GM18868 (cell line): ENCODE measurements around the gene RBP5.
A peak's percentile ranks its signal among the peaks of the same experiment; 100 is the strongest.

ENCODE experiments used
- ATAC-seq: cut with Tn5 transposase; IDR thresholded peaks from one replicate; pipeline ENCODE4 v1.9.1; 2021; ENCODE audit warnings: mild to moderate bottlenecking, moderate library complexity; ENCODE audit not compliant: unreplicated experiment

Gene RBP5

DNA sequence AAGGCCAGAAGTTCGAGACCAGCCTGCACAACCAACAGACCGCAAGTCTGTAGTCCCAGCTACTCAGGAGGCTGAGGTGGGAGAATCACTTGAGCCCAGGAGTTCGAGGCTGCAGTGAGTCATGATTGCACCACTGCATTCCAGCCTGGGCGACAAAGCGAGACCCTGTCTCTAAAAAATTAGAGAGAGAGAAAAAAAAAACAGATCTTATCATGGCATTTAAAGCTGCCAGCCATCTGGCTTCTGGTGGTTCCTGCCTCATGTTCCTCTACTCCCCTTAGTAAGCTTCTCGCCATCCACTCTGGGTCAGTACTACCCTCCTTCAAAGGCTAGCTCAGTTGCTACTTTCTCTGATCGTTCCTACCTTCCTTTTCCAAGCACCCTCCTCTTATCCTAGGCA, 17.5 kb upstream of the RBP5 start:
- no peak for ATAC-seq

- ATAC-seq = no peak
These were observed 17.0 kb upstream of the RBP5 start for GRCh38 chr12:7145671-7146070.

- no peak for ATAC-seq
These were observed 15.9 kb upstream of the RBP5 start for GRCh38 chr12:7144414-7145120.

GRCh38 chr12:7143564-7143963, 14.9 kb upstream of the RBP5 start:
- no peak for ATAC-seq

GRCh38 chr12:7142809-7143465, 14.2 kb upstream of the RBP5 start:
- ATAC-seq = no peak

DNA sequence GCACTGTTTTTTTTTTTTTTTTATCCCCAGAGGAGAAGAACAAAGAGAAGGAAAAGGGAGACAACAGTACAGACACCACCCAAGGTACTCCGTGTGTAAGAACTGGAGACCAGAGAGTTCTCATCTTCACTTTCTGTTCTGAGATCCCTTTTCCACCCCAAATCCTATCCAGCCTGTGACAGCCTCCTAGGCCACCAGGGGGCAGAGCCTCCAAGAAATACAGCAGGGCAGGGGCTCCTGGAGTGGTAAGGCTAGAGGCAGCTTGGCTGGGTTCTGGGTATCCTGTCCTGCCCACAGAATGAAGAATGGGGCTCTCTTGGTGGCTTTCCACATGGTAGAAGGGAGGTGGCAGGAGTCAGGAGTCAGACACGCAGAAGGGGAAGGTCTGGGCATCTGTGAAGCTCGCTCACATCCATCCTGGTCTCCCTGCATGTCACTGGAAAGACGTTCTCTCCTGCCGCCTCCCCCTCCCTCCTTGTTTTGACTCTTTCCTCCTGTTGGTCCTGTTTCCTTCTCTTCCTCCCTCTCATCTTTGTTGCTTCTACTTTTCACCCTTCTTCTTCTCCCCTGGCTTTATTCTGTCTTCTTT, 13.5 kb upstream of the RBP5 start:
- ATAC-seq = peak; percentile 60

GRCh38 chr12:7141351-7142005, 12.8 kb upstream of the RBP5 start:
- ATAC-seq = no peak

DNA sequence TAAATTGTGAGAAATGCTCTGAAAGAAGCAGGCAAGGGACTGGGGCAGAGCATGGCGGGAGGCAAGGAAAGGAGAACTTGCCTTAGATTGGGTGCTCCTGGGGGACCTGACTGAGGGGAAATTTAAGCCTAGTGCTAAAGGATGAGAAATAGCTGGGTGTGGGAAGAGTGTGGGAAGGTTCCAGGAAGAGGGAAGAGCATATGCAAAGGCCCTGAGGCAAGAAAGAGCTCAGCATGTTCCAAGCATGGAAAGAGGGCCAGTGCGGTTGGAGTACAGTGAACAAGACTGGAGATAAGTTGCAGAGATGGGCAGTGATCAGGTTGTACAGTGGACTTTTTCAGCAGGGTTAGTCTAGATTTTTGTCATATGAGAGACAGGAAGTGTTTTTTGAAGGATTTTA, 10.5 kb upstream of the RBP5 start:
- no peak for ATAC-seq

GRCh38 chr12:7137908-7138307, 9.2 kb upstream of the RBP5 start:
- ATAC-seq = no peak

DNA sequence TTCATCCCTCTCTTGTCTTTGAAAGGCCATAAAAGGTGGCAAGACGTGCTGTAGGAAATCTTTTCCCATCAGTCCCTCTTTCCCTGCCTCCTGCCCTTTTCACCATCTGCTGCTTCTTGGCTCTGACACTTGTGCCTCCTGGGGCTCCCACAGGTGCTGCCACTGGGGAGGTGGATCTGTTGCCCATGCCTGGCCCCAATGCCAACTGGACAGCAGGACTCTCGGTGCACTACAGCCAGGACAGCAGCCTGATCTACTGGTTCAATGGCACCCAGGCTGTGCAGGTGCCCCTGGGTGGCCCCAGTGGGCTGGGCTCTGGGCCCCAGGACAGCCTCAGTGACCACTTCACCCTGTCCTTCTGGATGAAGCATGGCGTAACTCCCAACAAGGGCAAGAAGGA, 8.0 kb upstream of the RBP5 start:
- ATAC-seq = no peak

DNA sequence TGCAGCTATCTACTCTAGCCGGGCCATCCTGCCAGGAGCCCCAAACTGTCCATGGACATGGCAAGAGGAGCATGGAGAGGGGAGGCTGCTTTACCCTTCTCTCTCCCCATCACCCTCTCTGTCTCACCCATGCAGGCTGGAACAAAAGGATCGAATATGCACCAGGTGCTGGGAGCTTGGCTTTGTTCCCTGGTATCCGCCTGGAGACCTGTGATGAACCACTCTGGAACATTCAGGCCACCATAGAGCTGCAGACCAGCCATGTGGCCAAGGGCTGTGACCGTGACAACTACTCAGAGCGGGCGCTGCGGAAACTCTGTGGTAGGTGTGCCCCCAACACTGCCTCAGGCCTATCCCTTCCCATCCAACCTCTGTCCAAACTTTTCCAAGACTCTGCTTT, 7.4 kb upstream of the RBP5 start:
- no peak for ATAC-seq

DNA sequence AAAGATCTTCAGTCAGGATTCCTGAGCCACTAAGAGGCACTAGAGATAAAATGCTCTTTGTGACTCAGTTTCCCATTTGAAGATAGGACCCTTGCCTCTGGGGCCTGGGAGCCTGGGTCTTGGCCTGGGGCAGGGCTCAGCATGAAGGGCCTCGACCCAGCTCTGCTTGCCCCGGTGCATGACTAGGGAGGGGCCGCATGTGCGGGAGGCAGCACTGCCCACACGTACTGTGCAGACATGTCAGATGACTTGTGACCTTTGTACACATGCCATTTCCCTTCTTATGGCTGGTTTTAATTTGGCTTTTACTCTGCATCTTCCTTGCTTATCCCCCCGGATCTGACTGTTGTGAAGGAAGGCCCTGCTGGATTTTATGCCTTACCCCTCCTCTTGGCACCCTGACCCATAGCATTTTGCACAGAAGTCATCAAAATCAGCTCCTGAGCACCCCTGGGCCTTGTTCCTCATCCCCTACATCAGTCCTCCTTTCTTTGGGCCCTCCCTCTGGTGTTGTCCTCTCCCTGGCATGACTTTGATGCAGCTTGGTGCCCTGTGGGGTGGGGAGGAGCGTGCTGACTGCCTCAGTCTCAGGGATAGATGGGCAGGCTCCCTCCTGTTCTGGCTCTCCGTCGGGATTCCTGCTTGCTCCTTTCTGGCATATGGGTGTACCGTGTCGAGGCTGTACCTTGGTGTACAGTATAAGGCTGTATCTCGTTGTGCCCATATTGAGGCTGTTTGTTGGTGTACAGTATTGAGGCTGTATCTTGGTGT, 5.9 kb upstream of the RBP5 start:
- ATAC-seq = no peak

- ATAC-seq = no peak
These were observed 2.8 kb upstream of the RBP5 start for GRCh38 chr12:7131502-7131866.

DNA sequence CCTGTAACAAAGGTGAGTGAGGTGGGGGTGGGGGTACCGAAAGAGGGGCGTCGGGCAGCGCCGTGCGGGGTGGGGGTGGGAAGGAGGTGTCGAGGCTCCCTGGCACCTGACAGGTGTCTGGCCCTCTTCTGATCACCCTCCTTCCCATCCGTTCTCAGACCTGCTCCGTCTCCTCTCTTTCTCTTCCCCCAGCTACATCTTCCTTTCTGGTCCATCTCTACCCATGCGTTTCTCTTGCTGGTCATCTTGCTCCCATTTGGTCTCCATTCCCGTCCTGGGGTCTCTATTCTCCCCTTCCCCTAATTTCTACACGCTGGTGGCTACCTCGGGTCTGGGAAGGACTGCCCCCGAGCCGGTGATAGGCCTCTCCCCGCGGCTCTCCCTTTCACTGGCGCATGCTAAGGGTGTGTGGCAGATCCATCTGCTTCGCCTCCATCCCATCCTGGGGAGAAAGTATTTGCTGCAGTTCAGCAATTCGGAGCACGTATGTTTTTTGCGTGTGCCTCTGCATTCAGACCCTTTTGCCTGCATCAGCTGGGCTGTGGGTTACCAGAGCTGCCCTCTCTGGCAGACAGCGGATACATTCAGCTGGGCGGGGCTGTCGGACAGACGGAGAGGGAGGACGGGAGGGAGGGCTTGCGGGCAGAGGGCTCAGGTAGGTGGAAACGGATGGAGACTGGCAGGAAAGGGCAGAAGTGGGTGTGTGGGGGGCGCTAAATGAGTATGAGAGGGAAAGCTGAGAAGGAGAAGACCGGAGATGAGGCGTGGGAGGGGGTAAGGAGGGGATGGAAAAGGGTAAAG, 2.2 kb upstream of the RBP5 start:
- ATAC-seq = no peak

DNA sequence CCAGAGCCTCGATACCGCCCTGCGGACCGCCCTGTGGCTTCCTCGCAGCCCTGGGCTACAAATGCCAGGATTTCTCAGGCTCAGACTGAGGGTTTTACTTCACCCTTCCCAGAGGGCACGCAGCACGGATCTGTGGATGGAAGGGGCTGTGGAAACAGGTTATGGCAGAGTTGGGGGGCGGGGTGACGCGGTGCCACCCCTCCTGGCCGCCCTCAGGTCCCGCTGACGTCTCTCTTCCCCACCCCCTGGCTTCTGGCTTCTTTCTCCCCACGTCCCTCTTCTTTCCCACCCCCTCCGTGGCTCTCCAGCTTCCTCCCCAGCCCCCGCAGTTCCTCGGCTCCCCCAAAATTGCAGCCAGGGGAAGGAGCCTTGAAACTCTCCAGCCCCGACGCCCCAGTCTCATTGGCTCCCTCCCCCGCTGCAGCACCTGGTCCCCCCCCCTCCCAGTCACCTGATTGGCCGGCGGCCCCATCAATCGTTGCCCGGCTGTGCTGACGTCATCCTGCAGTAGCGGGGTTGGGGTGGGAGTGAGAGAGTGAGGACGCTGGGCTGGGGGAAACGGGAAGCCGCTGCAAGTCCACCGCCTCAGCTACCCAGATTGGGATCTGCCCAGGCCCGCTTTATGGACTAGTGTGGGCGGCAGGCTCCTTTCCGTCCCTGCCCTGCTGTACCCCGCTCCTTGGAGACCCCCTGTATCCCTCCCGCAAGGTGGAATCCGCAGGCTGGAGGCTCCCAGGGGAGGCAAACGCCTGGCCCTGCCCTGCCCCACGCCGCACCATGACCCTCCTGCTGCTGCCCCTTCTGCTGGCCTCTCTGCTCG, 1.4 kb upstream of the RBP5 start, which contains the start of gene CLSTN3:
Gene CLSTN3, plus strand, starts transcription at position 500 of the 820 bp plus-strand sequence. Its CDS starts 278 bp downstream, at position 778.
- ATAC-seq = peak; percentile 75

- no peak for ATAC-seq
These were observed 690 bp upstream of the RBP5 start for GRCh38 chr12:7129287-7129871.

GRCh38 chr12:7127916-7128626, 618 bp downstream of the RBP5 start:
- ATAC-seq = no peak

GRCh38 chr12:7125632-7126227, 3.0 kb downstream of the RBP5 start:
- ATAC-seq = no peak
